ENCODE results near the gene MMP24. TPM values are rescaled to one million over a fixed set of nuclear protein-coding genes. Genes with fewer than 3 reads are reported as not detected.

Gene MMP24
- total and polyA plus RNA-seq, 2 of the 13 experiments (the other 11 are each of a cell fraction or from before 2014, with no cell fraction given) = 0.29 to 0.35 TPM

GRCh38 chr20:35179292-35180212 is 46.9 kb upstream of the MMP24 start (continued):
- peak; percentile 74 for TF ChIP-seq ZNF362 (CRISPR knock-in tag; IDR thresholded peaks at IDR 0.05; ENCODE audit: borderline replicate concordance)
- 0 out of 2 replicates have a peak, but pooled peaks have one; percentile 8 for TF ChIP-seq FOXA1 (IDR thresholded peaks at IDR 0.05)
- TF ChIP-seq FOXA1 (CRISPR knock-in tag; IDR thresholded peaks at IDR 0.05) = no peak
- TF ChIP-seq MIXL1 (CRISPR knock-in tag; IDR thresholded peaks at IDR 0.05) = 0 out of 2 replicates have a peak, but pooled peaks have one; percentile 18
- no peak for TF ChIP-seq ZNF282 (IDR thresholded peaks at IDR 0.05; ENCODE audit: partially characterized antibody)

GRCh38 chr20:35180266-35180665 is 46.2 kb upstream of the MMP24 start:
- CTCF ChIA-PET (ENCODE audit: low intra/inter-chr PET ratio, low total read pairs) = no interaction called here
- Histone ChIP-seq H4K20me1 (ENCODE audit: insufficient read depth, low read length) (no peaks in the 10 kb centered on the region), H3K4me2 (ENCODE audit: low read depth, low read length) (no peak overlapping the region), H3K9ac (ENCODE audit: insufficient read depth, low read depth, low read length) (no peak overlapping the region), H3K27ac (ENCODE audit: extremely low read length, insufficient read depth, low read length) (no peak overlapping the region), H3K79me2 (ENCODE audit: insufficient read depth, low read length) (no peaks in the 10 kb centered on the region), H3K9me3 (ENCODE audit: low read length) (no peaks in the 10 kb centered on the region), H3K36me3 (replicated peaks in 1 of 2; ENCODE audit: control insufficient read depth in 1 of 2, insufficient read depth in 2 of 2, low read length in 2 of 2) (no peaks in the 10 kb centered on the region), H2AFZ (ENCODE audit: low read length) (no peak overlapping the region), H3K4me1 (ENCODE audit: insufficient read depth, low read length) (peaks cover 11% of the 10 kb centered on the region), H3K27me3 (ENCODE audit: control insufficient read depth in 1 of 2, insufficient read depth in 2 of 2, low read length in 2 of 2) (no peaks in the 10 kb centered on the region; a peak in 1 of 5 replicates), H3K4me3 (replicated peaks in 1 of 3; ENCODE audit: insufficient read depth in 1 of 3, low read depth in 2 of 3, low read length in 3 of 3) (no peak overlapping the region)
- POLR2A ChIA-PET = interaction anchor here (0.9 kb wide), 1 partner anchor 33 kb away, joined by 3 read pairs; the partner anchor contains the start of gene EDEM2
- in situ Hi-C loops (cut with HindIII; ENCODE audit: extremely low pct_ligation_motif_present, low pct_unique_long_range_greater_than_20kb) = no loop called here
- FAIRE-seq (no peak), ATAC-seq (no peak), DNase-seq (ENCODE audit: low spot score) (no peak)
- intact Hi-C loops (cut with micrococcal nuclease; ENCODE audit: unreplicated experiment) = no loop called here
- 75% methylated on average over 5 of the region's 5 CpGs for WGBS (ENCODE audit: low lambda C conversion rate)
- no peak for TF ChIP-seq TCF12 (IDR thresholded peaks at IDR 0.05)
- 0 out of 2 replicates have a peak, but pooled peaks have one; percentile 44 for TF ChIP-seq TCF12 (CRISPR knock-in tag; IDR thresholded peaks at IDR 0.05)
- TF ChIP-seq ZC3H4 (CRISPR knock-in tag; IDR thresholded peaks at IDR 0.05; ENCODE audit: borderline replicate concordance) = no peak
- no peak for TF ChIP-seq AGO1 (IDR thresholded peaks at IDR 0.05; ENCODE audit: low read depth, low read length, poor library complexity, severe bottlenecking)
- no peak for TF ChIP-seq RFX3 (CRISPR knock-in tag; IDR thresholded peaks at IDR 0.05)
- no peak for TF ChIP-seq SRSF4 (IDR thresholded peaks at IDR 0.05; ENCODE audit: low read depth, low read length, poor library complexity, severe bottlenecking)
- TF ChIP-seq RERE (CRISPR knock-in tag; IDR thresholded peaks at IDR 0.05; ENCODE audit: low read depth) = no peak
- TF ChIP-seq NAIF1 (CRISPR knock-in tag; IDR thresholded peaks at IDR 0.05; ENCODE audit: borderline replicate concordance) = no peak
- no peak for TF ChIP-seq MIER3 (CRISPR knock-in tag; IDR thresholded peaks at IDR 0.05; ENCODE audit: borderline replicate concordance)
- BruUV-seq (replicated peaks) = no TSS peak

Data from HepG2 (cell line).